NB4 (cell line): ENCODE measurements around the gene MIEN1.

ENCODE experiments used
- POLR2A ChIP-seq: IDR thresholded peaks from 2 replicates; pipeline ENCODE4 v1.6.1; 2011; ENCODE audit warnings: mild to moderate bottlenecking; ENCODE audit not compliant: insufficient read length; ENCODE audit errors: extremely low read depth
- TF ChIP-seq, protein P1 (sequence below): IDR thresholded peaks from one replicate; pipeline ENCODE4 v1.5.1; 2012; ENCODE audit warnings: low read depth, low read length
- TF ChIP-seq, protein P2 (sequence below): IDR thresholded peaks from 2 replicates; pipeline ENCODE4 v1.6.1; 2011; ENCODE audit warnings: low read depth, low read length

GRCh38 chr17:39753514-39754160 lies 23.3 kb upstream of the MIEN1 start:
- TF ChIP-seq POLR2A, result no peak
- TF ChIP-seq, protein P1, sequence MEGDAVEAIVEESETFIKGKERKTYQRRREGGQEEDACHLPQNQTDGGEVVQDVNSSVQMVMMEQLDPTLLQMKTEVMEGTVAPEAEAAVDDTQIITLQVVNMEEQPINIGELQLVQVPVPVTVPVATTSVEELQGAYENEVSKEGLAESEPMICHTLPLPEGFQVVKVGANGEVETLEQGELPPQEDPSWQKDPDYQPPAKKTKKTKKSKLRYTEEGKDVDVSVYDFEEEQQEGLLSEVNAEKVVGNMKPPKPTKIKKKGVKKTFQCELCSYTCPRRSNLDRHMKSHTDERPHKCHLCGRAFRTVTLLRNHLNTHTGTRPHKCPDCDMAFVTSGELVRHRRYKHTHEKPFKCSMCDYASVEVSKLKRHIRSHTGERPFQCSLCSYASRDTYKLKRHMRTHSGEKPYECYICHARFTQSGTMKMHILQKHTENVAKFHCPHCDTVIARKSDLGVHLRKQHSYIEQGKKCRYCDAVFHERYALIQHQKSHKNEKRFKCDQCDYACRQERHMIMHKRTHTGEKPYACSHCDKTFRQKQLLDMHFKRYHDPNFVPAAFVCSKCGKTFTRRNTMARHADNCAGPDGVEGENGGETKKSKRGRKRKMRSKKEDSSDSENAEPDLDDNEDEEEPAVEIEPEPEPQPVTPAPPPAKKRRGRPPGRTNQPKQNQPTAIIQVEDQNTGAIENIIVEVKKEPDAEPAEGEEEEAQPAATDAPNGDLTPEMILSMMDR, result no peak
- TF ChIP-seq, protein P2, sequence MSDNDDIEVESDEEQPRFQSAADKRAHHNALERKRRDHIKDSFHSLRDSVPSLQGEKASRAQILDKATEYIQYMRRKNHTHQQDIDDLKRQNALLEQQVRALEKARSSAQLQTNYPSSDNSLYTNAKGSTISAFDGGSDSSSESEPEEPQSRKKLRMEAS, result no peak
